Activated CD4-positive, CD25-positive, alpha-beta regulatory T cell (primary cell): ENCODE measurements around the gene EP400.

Experiments used
- DNase-seq, 4 experiments: peaks; one replicate each; lab custom pipeline; 2025; lab: John Stamatoyannopoulos, UW

EP400 gene

DNA sequence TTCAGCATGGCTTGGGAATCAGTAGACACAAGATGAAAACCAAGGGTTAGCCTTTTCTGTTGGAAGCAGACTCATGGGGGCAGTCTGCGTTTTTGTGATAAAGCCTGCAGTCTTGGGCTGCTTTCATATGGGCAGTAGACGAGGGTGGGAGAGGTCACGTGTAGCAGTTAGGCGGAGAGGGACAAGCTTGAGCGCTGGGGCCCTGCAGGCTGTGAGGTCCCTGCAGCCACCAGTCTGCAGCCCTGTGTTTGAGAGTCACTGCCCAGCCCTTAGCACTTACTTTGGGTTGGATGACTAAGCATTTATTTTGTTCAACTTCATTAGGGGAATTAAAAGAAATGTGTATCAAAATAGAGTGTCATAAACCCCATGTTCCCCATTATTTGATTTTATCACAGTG lies 37.2 kb downstream of the EP400 start:
- no peak for DNase-seq

DNA sequence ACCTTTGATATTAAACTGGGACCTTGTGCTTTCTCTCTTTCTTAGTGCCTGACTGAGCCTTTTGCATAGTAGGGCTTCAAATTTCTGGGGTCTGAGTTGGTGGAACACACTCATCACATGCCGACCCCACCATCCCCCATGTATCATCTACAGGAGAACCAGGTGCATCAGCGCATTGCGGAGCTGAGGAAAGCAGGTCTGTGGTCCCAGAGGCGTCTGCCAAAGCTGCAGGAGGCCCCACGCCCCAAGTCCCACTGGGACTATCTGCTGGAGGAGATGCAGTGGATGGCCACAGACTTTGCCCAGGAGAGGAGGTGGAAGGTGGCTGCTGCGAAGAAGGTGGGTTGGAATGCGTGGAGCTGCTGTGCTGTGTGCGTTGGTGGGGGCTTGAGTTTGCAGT lies 37.8 kb downstream of the EP400 start:
- DNase-seq, result no peak

DNA sequence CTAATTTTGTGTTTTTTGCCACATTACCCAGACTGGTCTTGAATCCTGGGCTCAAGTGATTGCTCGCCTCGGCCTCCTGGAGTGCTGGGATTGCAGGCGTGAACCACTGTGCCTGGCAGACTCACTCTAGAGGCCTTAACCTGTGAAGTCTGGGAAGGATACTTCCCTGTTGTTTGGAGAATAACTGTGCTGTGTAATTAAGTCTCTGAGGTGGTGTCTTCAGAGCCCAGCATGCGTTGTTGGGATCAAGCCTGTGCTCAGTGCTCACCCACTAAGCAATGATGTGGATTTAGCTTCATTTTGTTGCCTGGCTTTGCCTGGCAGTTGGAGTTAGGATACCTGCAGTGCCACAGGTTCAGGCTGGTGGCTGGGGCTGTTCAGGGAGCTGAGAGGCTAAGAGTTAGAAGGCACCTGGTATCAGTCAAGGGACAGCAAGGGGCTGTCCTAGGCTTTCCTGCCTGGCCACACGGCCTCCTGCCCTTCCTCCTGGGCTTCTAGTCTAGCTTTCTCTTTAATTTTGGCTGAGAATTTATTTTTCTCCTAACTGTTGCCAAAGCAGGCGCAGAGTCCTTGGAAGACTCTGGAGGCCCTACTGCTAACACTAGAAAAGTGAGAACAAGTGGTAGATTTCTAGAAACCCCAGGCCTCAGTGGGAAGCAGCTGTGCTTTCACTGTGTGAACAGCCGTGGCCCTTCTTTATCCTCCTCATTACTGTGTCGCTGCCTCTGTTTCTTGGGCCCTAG lies 38.5 kb downstream of the EP400 start:
- DNase-seq, result no peak

DNA sequence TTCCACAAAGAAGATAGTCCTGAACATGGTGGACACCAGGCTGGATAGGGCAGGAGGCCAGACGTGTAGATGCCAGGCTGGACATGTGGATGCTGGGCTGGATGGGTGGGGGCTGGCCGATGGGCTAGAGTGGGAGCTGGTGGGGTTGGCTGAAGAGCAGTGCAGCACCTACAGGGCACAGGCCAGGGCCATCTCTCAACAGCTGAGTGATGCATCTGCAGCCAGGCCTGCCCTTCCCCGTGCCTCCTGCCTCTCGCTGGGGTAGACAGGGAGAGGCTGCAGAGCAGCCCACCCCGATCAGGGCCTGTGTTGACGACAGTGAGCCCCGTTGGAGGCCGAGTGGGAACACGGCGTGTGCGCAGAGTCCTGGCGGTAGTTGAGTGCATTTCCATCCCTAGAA lies 39.3 kb downstream of the EP400 start:
- no peak for DNase-seq

DNA sequence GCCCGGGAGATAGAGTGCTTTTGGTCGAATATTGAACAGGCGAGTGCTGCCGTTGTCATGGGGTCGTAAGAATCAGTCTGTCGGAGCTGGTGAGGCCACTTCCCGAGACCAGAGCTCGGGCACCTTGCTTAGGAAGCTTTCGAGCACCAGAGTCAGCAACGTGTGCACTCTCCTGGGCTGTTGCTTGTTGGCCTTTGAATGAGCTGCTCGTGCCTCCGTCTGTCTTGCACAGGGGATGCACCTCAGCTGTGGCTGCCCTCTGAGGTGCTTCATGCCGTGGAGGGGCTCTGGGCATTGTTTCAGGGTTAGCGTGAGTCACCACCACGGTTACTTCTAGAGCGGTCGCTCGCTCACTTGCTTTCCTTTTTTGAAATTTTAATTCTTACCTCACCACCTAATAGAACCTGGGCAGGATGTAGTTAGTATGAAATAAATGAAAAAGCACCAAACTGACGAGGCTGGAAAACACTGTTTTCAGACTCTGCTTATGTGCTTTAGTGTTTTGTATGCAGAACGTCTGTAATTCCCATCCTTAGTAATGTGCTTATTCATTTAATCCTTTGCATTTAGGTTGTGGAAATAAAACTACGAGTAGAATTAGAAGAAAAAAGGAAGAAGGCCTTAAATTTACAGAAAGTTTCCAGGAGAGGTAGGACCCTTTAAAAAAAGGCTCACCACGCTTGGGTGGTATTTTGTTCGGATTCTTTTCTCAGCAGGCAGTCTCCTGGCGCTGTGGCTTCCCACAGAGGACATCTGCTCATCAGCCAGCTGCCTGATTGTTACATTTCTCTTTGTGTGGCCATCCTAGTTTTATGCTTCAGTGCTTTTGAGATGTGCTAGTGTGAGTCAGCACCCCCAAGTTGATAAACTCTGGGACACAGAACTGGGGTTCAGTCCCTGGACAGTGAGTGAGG lies 40.6 kb downstream of the EP400 start:
- no peak for DNase-seq

DNA sequence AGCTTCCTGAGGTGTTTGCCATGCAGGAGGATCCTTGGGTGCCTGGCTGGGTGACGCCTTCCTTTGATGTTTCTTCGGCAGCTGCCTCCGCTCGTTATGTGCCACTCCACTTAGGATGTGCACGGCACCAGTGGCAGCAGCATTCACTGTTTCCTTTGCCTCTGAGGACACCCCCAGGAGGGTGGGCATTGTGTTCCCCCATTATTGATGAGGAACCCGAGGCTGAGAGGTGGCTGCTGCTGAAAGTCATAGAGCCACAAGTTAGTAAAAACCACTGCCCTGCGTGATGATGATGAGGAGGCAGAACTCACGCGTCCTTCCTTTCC lies 41.2 kb downstream of the EP400 start:
- no peak for DNase-seq

DNA sequence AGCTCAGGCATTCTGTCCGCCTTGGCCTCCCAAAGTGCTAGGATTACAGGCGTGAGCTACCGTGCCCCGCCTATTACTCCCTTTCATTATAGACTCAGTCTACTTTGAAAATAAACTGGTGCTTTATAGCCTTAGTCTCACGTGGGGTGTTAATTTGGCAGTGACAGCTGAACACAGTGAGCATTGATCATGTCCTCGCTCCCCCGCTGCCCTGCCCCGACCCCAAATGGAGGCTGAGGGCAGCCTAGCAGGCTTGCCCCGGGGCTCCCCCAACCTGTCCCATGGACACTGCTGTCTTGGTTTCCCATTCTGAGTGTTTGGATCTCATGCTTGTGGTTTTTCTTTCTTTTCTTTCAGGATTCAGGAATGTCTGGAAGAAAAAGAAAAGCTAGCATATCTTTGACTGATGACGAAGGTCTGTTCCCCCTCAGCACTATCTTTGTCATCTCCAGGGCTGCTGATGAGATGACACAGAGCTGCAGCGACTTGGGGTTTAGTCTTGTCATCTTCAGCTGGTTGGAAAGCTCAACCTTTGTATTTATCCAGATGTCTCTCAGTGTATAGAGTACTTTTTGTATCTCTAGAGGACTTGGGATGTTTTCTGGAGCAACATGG lies 42.2 kb downstream of the EP400 start:
- no peak for DNase-seq

DNA sequence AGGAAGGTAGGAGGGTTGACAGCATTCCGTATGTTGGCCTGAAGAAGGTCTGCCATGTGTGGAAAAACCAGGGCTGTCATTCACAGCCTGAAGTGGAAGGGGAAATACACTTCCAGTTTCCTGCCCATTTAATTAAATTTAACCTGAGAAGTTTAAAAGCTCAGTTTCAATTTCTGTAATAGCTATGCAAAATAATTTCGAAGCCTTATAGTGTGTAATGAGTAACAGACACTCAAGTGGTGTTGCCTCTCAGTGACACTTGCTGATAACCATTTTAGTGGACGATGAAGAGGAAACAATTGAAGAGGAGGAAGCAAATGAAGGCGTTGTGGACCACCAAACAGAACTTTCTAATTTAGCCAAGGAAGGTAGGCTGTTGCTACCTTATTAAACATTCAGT lies 44.8 kb downstream of the EP400 start:
- no peak for DNase-seq

DNA sequence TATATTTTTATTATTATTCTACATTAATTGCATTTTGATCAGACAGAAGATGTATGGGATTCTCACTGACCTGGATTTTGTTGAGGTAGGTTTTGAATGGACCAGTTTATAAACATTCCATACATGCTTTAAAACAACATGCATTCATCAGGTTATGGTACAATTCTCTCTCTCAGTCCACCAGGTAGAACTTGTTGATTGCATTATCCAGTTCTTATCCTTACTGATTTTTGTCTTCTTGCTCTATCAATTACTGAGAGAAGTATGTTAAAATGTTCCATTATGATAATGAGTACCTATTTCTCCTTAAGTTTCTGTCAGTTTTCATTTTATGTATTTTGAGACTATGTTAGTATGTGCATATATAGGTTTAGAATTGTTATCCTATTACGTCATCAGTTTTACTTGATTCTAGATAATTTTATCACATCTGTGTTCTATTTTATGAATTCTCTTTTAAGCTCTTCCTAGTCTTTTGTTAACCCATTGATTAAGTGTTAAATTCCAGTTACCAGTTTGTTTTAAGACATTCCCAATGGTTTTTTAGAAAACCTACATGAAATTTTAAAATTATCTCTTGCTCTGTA lies 50.6 kb downstream of the EP400 start:
- DNase-seq, result no peak

DNA sequence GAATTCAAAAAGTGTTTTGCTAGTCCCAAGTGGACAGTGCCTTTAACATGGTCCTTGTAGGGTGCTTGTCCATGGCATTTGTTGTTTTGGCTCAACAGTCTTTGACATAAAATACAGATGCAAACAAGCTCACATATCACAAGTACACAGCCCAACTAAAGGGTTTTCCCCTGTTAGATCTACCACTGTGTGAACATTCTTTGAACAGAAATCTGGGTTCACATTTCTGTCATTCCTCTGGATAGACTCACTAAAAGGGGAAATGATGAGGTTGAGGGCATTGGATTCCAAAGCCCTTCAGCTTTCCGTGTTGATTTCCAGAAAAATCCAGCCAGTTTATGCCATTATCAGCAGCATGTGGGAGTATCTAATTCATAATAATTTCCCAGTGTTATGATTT lies 54.1 kb downstream of the EP400 start:
- DNase-seq, result no peak

DNA sequence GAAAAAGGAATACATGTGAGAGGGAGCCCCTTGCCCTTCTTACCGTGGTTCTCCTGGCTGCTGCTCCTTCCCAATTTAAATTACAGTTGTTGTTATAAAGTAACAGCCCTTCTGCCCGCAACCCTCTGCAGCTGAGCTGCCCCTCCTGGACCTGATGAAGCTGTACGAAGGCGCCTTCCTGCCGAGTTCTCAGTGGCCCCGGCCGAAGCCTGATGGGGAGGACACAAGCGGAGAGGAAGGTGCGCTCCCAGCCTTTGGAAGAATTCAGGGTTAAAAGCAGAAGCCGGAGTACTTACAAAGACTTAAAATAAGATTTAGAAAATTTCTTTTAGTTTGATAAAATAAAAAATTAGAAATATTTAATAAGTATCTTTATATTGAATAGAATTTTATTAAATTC lies 55.2 kb downstream of the EP400 start:
- no peak for DNase-seq

DNA sequence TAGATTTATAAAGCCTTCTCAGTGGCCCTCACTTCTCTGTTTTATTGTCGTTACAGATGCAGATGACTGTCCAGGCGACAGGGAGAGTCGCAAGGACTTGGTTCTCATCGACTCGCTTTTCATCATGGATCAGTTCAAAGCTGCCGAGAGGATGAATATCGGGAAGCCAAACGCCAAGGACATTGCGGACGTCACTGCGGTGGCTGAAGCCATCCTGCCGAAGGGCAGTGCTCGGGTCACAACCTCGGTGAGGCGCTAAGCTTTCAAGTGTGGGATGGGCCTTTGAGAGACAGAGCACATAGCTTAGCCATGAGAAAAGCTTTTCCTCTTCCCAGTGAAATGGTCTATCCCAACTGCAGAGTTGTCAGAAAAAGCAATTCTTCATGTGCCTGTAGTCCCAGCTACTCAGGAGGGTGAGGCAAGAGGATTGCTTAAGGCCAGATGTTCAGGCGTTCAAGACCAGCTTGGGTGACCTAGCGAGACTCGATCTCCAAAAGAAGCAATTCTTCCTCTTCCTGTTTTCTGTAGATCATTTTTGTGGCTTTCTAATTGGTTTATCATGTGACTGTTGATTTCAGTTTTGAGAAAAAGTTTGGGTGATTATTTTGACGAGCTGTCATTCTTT lies 56.4 kb downstream of the EP400 start:
- DNase-seq, result no peak

DNA sequence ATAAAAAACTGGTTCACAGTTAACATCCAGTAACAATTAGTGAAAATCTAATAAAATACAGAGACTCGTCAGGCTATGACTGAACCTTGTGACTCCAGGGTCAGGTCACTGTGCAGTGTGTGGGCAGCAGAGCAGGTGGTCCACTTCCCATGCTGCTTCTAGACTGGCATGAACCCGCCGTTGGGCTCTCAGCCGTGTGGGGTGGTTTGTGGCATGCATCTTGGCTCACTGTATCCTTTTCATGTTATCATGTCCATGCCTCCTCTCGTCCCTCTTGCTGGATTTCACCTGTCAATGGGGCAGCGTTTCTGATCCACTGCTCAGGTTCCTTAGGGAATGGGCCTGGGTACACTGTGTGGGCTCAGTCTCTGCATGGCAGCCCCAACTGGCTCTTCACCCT lies 57.3 kb downstream of the EP400 start:
- no peak for DNase-seq

DNA sequence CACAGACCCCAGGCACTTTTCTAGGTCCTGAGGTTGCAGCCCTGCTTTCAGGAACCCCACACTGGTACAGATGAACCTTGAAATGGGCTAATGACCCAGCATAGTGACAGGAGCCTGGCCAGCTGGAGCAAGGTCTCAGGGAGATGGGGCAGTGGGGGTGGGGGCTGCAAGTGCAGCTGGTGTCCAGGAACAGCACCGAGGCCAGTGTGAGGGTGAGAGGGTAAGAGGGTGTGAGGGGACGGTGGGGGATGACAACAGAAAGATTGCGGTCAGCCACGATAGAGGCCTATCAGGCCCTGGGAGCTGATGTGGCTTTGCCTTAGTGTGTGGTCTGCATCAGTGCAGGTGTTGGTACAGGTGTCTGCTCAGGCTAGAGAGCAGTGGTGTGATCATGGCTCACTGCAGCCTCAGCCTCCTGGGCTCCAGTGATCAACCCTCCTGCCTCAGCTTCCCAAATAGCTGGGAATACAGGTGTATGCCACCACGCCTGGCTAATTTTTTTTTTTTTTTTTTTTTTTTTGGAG lies 59.7 kb downstream of the EP400 start:
- DNase-seq, result no peak

DNA sequence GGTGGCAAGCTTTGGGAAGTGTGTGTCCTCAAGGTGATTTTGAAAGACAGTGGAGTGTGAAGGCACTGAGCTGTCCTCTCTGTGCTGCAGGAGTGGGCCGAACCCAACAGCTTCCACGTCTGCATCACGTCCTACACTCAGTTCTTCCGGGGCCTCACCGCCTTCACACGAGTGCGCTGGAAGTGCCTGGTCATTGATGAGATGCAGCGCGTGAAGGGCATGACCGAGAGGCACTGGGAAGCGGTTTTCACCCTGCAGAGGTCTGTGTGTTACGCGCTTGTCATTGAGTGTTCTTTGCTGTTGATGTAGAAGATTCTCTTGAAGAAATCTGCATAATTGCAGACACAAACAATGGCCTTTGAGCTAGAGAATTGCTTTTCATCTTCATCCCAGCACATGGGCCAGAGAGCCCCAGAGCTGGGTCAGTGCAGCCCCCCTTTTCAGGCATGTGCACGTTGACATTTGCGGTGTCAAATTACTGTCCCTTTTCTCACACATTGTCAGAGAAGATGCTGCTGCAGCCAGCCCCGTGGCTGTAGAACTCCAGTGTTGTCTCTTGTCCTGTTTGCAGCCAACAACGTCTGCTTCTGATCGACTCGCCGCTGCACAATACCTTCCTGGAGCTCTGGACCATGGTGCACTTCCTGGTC lies 63.3 kb downstream of the EP400 start:
- DNase-seq, result no peak

DNA sequence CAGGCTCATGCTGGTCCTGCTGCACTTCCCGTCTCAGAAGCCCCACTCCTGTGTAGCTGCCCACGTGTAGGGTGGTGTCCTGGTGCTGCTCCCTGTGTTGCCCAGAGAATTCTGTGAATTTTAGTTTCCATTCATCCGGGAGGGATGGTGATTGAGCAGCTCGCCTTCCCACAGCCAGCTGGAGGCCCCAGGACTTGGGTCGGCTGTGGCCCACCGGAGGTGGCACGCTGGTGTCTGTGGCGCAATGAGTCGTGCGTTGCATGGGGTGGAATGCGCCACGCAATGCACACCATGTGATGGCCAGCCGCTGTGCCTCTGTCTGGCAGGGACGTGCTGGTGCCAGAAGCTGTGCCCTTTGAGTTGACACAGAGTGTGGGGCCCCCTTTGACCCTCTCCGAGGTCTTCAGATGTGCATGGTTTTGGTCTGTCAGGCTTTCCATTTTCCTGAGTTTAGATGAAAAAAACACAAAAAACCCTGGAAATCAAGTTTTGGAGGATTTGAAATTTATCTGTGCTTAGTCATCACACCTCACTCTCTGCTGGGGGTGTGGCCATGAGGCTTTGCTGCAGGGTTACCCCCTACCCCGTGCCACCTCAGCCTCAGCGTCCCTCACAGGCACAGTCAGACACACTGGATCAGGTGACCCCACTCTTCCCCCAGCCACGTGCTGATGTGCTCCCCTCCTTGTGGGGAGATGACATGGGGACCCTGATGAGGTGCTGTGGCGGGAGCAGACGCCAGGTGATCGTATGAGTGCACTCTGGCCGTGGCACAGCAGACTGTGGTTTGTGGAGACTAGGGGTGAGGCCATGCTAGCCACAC lies 64.6 kb downstream of the EP400 start:
- no peak for DNase-seq

DNA sequence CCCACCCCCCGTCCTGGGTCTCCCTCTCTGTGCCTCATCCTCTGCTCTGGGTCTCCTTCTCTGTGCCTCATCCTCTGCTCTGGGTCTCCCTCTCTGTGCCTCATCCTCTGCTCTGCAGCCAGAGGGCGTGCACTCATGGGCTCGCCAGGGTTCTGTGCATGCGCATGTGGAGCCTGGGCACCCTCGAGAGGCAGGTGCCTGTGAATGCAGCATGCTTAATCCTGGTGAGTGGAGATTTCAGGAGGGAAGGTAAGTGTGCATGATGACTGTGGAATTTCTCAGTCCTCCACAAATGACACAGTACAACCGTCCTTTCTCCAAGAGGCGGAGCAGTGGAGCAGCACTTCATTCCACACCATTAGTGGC lies 65.2 kb downstream of the EP400 start:
- no peak for DNase-seq

DNA sequence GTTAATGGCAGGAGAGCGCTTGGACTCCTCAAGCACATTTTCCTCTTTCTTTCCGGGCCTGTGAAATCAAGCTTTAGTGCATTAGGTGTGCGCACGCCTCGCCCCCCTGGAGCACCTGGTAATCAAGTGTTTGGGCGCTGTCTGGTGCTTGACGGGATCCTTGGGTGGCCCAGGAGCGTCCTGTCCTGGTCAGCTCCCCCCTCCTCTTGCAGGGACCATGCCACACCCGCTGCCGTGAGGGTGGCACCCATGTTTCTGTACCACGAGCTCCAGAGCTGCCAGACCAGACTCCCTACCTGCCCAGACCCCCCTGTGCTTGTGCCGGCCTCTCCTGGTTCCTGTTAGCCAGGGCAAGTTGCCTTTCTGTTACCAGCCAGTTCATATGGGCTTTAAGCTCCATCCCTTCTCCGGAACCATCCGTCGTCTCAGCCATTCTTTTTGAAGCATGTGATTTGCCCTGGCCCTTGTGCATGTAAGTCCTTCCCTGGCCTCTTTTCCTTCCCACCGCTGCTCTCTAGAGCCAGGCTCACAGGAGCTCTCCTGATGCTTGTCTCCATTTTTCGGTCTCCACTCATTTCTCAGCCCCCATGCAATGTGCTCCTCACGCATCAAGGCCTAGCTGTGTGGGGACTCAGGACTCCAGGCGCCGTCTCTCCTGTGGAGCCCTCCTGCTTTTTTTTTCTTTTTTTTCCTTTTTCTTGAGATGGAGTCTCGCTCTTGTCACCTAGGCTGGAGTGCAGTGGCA lies 66.1 kb downstream of the EP400 start:
- DNase-seq, result no peak

DNA sequence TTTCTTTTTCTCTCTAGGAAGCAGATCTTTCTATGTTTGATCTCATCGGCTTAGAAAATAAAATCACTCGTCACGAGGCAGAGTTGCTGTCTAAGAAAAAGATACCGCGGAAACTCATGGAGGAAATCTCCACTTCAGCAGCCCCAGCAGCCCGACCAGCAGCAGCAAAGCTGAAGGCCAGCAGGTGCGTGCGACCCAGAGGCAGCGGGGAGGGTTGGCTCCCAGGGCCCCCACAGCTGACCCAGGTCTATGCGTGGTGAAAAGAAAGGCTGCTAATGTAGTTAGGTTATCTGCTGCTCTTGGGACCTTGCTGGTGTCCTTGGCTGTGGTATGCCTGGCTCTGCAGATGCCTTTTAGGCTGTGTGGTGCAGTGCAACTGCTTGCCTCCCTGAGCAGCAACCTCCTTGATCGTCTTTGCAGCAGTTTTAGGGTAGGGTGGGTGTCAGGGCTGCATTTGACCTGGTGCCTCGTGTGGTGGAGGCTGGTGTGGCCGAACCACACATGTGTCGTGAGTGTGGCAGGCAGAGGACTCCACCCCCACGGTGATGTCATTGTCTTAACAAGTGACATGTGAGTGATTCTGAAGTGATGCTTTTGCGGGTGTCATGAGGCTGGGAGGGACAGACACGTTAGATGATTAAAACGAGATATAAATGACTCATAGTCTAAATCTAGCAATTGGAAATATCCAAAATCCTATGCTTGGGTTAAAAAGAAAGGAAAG lies 68.6 kb downstream of the EP400 start:
- no peak for DNase-seq
